ES-I3 (cell line): ENCODE measurements around the gene NUDT4.
A peak's percentile ranks its signal among the peaks of the same experiment; 100 is the strongest.

ENCODE experiments used
- H3K36me3 ChIP-seq: 2 replicates; pipeline ENCODE4 v1.6.1; 2013; ENCODE audit warnings: mild to moderate bottlenecking, low read length, control low read depth, moderate library complexity; ENCODE audit not compliant: insufficient read depth
- H3K4me1 ChIP-seq: 2 replicates; pipeline ENCODE4 v1.6.1; 2013; ENCODE audit warnings: mild to moderate bottlenecking, control low read depth, low read length; ENCODE audit not compliant: insufficient read depth
- H3K9ac ChIP-seq: 2 replicates; pipeline ENCODE4 v1.6.1; 2013; ENCODE audit warnings: low read depth, mild to moderate bottlenecking, low read length, moderate library complexity
- H3K9me3 ChIP-seq: 2 replicates; pipeline ENCODE4 v1.6.1; 2013; ENCODE audit warnings: mild to moderate bottlenecking, low read length, moderate library complexity; ENCODE audit not compliant: control insufficient read depth, insufficient read depth

Gene NUDT4

GRCh38 chr12:93358058-93358457, 19.7 kb upstream of the NUDT4 start:
- Histone ChIP-seq H3K9ac (no peak overlapping the region), H3K4me1 (0 out of 2 replicates have a peak, but pooled peaks cover 3% of the 10 kb centered on the region), H3K9me3 (no peaks in the 10 kb centered on the region; the same call in 1 of the 2 replicates), H3K36me3 (no peaks in the 10 kb centered on the region)

- no peaks in the 10 kb centered on the region for H3K36me3 ChIP-seq
- H3K4me1 ChIP-seq = 0 out of 2 replicates have a peak, but pooled peaks cover 3% of the 10 kb centered on the region
- no peaks in the 10 kb centered on the region; the same call in 1 of the 2 replicates for H3K9me3 ChIP-seq
- no peak overlapping the region for H3K9ac ChIP-seq
These were observed 18.9 kb upstream of the NUDT4 start for GRCh38 chr12:93358821-93359220.

- Histone ChIP-seq H3K36me3 (no peaks in the 10 kb centered on the region), H3K9me3 (no peaks in the 10 kb centered on the region; the same call in 1 of the 2 replicates), H3K9ac (no peak overlapping the region), H3K4me1 (0 out of 2 replicates have a peak, but pooled peaks cover 3% of the 10 kb centered on the region)
These were observed 17.0 kb upstream of the NUDT4 start for GRCh38 chr12:93360688-93361087.

GRCh38 chr12:93361151-93361919, 16.4 kb upstream of the NUDT4 start:
- Histone ChIP-seq H3K9ac (no peak overlapping the region), H3K9me3 (no peaks in the 10 kb centered on the region; the same call in 1 of the 2 replicates), H3K36me3 (no peaks in the 10 kb centered on the region), H3K4me1 (0 out of 2 replicates have a peak, but pooled peaks cover 3% of the 10 kb centered on the region)

- H3K9ac ChIP-seq = no peak overlapping the region
- no peaks in the 10 kb centered on the region for H3K36me3 ChIP-seq
- 0 out of 2 replicates have a peak, but pooled peaks cover 3% of the 10 kb centered on the region for H3K4me1 ChIP-seq
- no peaks in the 10 kb centered on the region for H3K9me3 ChIP-seq
These were observed 13.9 kb upstream of the NUDT4 start for GRCh38 chr12:93363841-93364297.

- Histone ChIP-seq H3K4me1 (peaks cover 5% of the 10 kb centered on the region; the same call in 1 of the 2 replicates), H3K9me3 (no peaks in the 10 kb centered on the region), H3K9ac (no peak overlapping the region), H3K36me3 (no peaks in the 10 kb centered on the region)
These were observed 11.9 kb upstream of the NUDT4 start for GRCh38 chr12:93365616-93366405.

- Histone ChIP-seq H3K9me3 (no peaks in the 10 kb centered on the region), H3K36me3 (no peaks in the 10 kb centered on the region), H3K4me1 (peaks cover 5% of the 10 kb centered on the region; the same call in 1 of the 2 replicates), H3K9ac (no peak overlapping the region)
These were observed 11.3 kb upstream of the NUDT4 start for GRCh38 chr12:93366422-93366821.

- no peak overlapping the region for H3K9ac ChIP-seq
- H3K9me3 ChIP-seq = no peaks in the 10 kb centered on the region
- peaks cover 8% of the 10 kb centered on the region for H3K4me1 ChIP-seq
- no peaks in the 10 kb centered on the region for H3K36me3 ChIP-seq
These were observed 9.0 kb upstream of the NUDT4 start for GRCh38 chr12:93368766-93369165.

GRCh38 chr12:93369505-93369904, 8.2 kb upstream of the NUDT4 start:
- H3K9ac ChIP-seq = no peak overlapping the region
- no peaks in the 10 kb centered on the region for H3K36me3 ChIP-seq
- H3K9me3 ChIP-seq = no peaks in the 10 kb centered on the region
- peaks cover 14% of the 10 kb centered on the region for H3K4me1 ChIP-seq

- no peak overlapping the region for H3K9ac ChIP-seq
- no peaks in the 10 kb centered on the region for H3K36me3 ChIP-seq
- H3K4me1 ChIP-seq = peaks cover 15% of the 10 kb centered on the region
- H3K9me3 ChIP-seq = no peaks in the 10 kb centered on the region
These were observed 6.8 kb upstream of the NUDT4 start for GRCh38 chr12:93370947-93371346.

GRCh38 chr12:93373961-93374656, 3.6 kb upstream of the NUDT4 start:
- Histone ChIP-seq H3K4me1 (peaks cover 24% of the 10 kb centered on the region), H3K9ac (peak overlapping the region; percentile 23; the same call in 1 of the 2 replicates)

GRCh38 chr12:93375906-93376305, 1.8 kb upstream of the NUDT4 start:
- Histone ChIP-seq H3K4me1 (peaks cover 28% of the 10 kb centered on the region), H3K9ac (no peak overlapping the region; the same call in 1 of the 2 replicates), H3K9me3 (no peaks in the 10 kb centered on the region), H3K36me3 (no peaks in the 10 kb centered on the region)

More at GRCh38 chr12:93373961-93374656, 3.6 kb upstream of the NUDT4 start:
- Histone ChIP-seq H3K9me3 (no peaks in the 10 kb centered on the region), H3K36me3 (no peaks in the 10 kb centered on the region)

GRCh38 chr12:93376436-93377251, 1.1 kb upstream of the NUDT4 start:
- Histone ChIP-seq H3K9me3 (no peaks in the 10 kb centered on the region), H3K9ac (peak overlapping the region; percentile 73), H3K4me1 (peaks cover 35% of the 10 kb centered on the region), H3K36me3 (no peaks in the 10 kb centered on the region)
